Neuron (in vitro differentiated cells): ENCODE results near the gene DGKB.
A peak's percentile ranks its signal among the peaks of the same experiment; 100 is the strongest.

Experiments used
- H2AFZ ChIP-seq: one replicate; pipeline ENCODE4 v1.6.1; 2013; ENCODE audit warnings: low read depth, mild to moderate bottlenecking, inconsistent platforms, low read length, moderate library complexity
- H3K27me3 ChIP-seq: one replicate; pipeline ENCODE4 v1.6.1; 2013; ENCODE audit warnings: low read length; ENCODE audit not compliant: insufficient read depth
- H3K36me3 ChIP-seq: one replicate; pipeline ENCODE4 v1.6.1; 2013; ENCODE audit warnings: low read length; ENCODE audit not compliant: insufficient read depth
- H3K4me1 ChIP-seq: one replicate; pipeline ENCODE4 v1.6.1; 2013; ENCODE audit warnings: low read length; ENCODE audit not compliant: insufficient read depth
- H3K4me3 ChIP-seq: 2 replicates; pipeline ENCODE4 v1.5.1; 2013; ENCODE audit warnings: mild to moderate bottlenecking, low read length, moderate library complexity
- H3K9me3 ChIP-seq: one replicate; pipeline ENCODE4 v1.6.1; 2013; ENCODE audit warnings: low read length

DGKB gene

DNA sequence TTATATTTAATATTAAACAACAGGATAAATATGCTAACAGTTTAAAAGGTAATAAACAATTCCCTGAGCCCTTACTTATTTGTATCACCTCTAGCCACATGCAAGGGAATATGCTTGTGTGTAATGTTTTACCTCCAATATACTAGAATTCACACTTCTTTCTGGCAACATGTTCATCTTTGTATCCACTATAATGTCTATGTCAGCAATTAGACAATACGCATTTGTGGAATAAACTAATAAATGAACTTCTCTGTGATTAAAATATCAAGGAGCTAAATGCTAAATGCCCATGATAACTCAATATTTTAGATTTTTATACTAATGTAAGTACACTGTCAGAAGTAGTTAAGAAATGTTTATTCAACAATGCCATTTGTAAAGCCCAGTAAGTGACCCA is 350.5 kb downstream of the DGKB start:
- H3K27me3 ChIP-seq = no peaks in the 10 kb centered on the region
- no peaks in the 10 kb centered on the region for H3K36me3 ChIP-seq

DNA sequence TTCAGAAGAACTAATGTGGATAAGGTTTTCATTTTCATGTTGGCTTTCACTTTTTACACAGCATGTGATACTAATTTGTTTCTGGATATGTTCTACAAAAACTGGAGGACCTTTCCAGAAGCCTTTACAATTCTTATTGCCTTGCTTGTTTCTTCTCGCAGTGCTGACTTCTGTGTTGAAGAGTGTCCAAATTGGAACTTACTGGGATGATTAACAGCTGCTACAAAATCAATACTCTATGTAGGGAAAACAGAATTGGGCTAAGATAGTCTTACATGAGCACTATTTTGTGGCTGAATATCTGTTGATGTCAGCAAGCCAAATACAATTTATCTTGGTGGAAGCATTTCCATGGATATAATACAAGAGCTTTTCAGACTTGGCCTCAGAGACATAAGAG is 351.2 kb downstream of the DGKB start:
- Histone ChIP-seq H3K27me3 (no peaks in the 10 kb centered on the region), H3K4me3 (no peak overlapping the region), H3K4me1 (no peaks in the 10 kb centered on the region), H2AFZ (no peak overlapping the region), H3K9me3 (no peaks in the 10 kb centered on the region), H3K36me3 (no peaks in the 10 kb centered on the region)

More for the DNA sequence above, 350.5 kb downstream of the DGKB start:
- H2AFZ ChIP-seq = no peak overlapping the region
- H3K4me1 ChIP-seq = no peaks in the 10 kb centered on the region
- no peaks in the 10 kb centered on the region for H3K9me3 ChIP-seq
- no peak overlapping the region for H3K4me3 ChIP-seq

DNA sequence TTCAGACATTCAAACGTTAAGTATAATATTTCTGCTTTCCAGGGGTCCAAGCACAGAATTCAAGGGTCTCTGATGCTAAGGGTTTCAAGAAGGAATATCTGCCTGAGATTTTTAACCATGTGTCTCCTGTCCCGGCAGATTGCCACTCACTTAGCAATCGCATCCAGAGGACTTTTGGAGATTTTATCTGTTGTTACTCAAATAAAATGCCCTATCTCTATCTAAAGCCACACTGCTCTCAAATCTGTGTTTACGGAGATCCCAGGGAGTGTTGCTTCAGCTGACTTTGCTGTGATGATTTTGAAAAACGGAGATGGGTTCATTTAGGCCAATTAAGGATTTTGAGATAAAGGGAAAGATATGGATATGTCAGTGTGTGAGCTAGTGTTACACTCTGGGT is 359.9 kb downstream of the DGKB start:
- H2AFZ ChIP-seq = no peak overlapping the region
- H3K9me3 ChIP-seq = no peaks in the 10 kb centered on the region
- no peaks in the 10 kb centered on the region for H3K36me3 ChIP-seq
- H3K4me3 ChIP-seq = no peak overlapping the region
- H3K4me1 ChIP-seq = no peaks in the 10 kb centered on the region
- H3K27me3 ChIP-seq = no peaks in the 10 kb centered on the region

GRCh38 chr7:14521183-14521582 is 381.4 kb downstream of the DGKB start:
- H3K4me3 ChIP-seq = no peak overlapping the region
- no peaks in the 10 kb centered on the region for H3K27me3 ChIP-seq
- H2AFZ ChIP-seq = no peak overlapping the region
- no peaks in the 10 kb centered on the region for H3K9me3 ChIP-seq
- no peaks in the 10 kb centered on the region for H3K36me3 ChIP-seq
- no peaks in the 10 kb centered on the region for H3K4me1 ChIP-seq

GRCh38 chr7:14510268-14510667 is 392.3 kb downstream of the DGKB start:
- no peaks in the 10 kb centered on the region for H3K4me1 ChIP-seq
- H2AFZ ChIP-seq = no peak overlapping the region
- H3K27me3 ChIP-seq = no peaks in the 10 kb centered on the region
- H3K9me3 ChIP-seq = peaks cover 2% of the 10 kb centered on the region
- no peak overlapping the region for H3K4me3 ChIP-seq
- H3K36me3 ChIP-seq = no peaks in the 10 kb centered on the region

GRCh38 chr7:14507617-14508016 is 394.9 kb downstream of the DGKB start:
- Histone ChIP-seq H3K4me3 (no peak overlapping the region), H3K27me3 (no peaks in the 10 kb centered on the region), H3K4me1 (peaks cover 12% of the 10 kb centered on the region), H2AFZ (no peak overlapping the region), H3K36me3 (no peaks in the 10 kb centered on the region), H3K9me3 (peaks cover 2% of the 10 kb centered on the region)

DNA sequence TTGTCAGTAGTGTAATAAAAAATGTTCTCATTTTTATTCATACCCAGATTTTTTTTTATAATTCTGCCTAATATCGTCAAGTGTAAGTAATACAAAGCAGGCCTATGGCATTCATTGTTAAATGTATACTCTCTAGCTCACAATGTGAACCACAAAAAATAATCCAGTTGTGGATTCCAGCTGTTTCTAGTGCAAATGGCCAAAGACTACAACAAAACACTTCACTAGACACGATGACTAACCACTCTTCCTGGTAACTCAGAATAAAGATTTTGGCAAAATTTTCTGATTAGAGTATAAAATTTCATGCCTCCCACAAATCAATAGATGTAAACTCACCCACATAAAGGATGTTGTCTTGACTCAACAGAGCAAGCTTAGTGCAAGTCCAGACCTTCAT is 396.6 kb downstream of the DGKB start:
- H2AFZ ChIP-seq = no peak overlapping the region
- peaks cover 12% of the 10 kb centered on the region for H3K4me1 ChIP-seq
- no peak overlapping the region for H3K4me3 ChIP-seq
- H3K9me3 ChIP-seq = peaks cover 2% of the 10 kb centered on the region
- no peaks in the 10 kb centered on the region for H3K27me3 ChIP-seq
- no peaks in the 10 kb centered on the region for H3K36me3 ChIP-seq

DNA sequence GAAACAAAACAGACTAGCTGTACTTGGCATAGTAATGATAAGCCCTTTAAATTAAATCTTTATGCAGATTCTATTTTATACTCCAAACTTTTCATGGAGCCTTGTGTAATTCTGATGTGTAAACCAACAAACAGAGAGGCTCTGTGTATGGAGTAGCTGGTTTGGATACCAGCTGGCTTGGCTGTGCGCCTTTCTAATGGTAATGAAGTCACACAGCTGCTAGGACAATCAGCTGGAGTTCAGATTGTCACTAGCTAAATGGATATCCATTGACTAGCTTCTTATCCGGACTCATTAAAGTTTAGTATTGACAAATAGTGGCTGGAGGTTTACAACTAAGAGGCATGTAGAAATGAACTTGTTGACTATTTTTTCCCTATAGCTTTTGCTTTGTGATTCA is 398.4 kb downstream of the DGKB start:
- Histone ChIP-seq H3K36me3 (no peaks in the 10 kb centered on the region), H3K4me3 (no peak overlapping the region), H2AFZ (peak overlapping the region; percentile 35), H3K9me3 (no peaks in the 10 kb centered on the region), H3K27me3 (no peaks in the 10 kb centered on the region), H3K4me1 (peaks cover 12% of the 10 kb centered on the region)

DNA sequence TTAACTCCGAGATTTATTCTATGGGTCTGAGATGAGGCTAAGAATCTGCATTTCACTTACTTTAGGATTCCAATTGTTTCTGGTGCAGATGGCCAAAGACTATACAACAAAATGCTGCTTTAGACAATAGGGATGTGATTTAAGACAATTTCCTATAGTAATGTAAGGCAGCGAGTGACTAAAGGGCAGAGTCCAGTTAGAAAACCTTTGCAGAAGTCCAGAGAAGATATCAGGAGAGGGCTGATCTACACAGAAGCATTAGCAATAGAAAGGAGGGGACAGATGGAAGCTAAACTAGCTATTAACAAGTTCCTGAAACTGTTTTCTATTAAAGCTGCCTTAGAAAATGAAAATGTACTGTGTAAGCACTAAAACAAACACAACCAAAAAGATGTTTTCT is 398.9 kb downstream of the DGKB start:
- Histone ChIP-seq H3K4me3 (no peak overlapping the region), H2AFZ (peak overlapping the region; percentile 35), H3K4me1 (peaks cover 12% of the 10 kb centered on the region), H3K27me3 (no peaks in the 10 kb centered on the region), H3K9me3 (no peaks in the 10 kb centered on the region), H3K36me3 (no peaks in the 10 kb centered on the region)

DNA sequence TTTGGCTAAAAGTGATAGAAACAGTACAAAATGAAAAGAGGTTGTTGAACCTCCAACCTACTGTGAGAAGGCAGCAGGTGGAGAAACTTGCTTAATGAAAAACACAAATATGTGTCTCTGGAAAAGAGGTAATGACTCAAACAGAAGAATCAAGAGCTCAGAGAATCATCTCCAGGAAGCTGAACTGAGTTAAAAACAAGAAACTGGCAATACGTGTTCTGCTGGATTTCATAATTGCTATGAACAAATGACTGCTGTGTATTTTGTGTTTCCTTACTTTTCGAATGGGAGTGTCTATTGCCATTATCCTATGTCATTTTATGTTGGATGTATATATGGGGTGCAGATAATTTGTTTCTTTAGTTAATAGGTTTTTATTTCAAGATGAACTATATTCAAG is 401.1 kb downstream of the DGKB start:
- no peaks in the 10 kb centered on the region for H3K9me3 ChIP-seq

DNA sequence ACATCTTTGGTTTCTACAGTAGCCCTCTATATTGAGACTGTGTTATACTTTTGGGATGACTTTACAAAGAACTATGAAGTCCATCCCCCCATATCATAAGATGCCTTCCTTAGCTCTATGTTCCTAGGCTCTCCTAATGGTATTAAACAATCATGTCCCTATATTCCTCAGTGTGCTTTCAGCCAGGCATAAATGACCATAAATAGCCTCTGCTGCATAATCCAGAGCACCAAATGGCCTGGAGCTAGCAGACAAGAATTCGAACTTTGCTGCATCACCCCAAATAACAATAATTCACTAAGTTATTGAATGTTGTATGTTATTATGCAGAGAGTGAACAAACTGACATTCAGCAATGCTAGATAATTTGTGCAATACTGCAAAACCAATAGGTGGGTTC is 405.2 kb downstream of the DGKB start:
- H3K4me1 ChIP-seq = no peaks in the 10 kb centered on the region
- H3K27me3 ChIP-seq = no peaks in the 10 kb centered on the region
- no peaks in the 10 kb centered on the region for H3K9me3 ChIP-seq
- H3K4me3 ChIP-seq = no peak overlapping the region
- H3K36me3 ChIP-seq = no peaks in the 10 kb centered on the region
- H2AFZ ChIP-seq = no peak overlapping the region

More for the DNA sequence above, 401.1 kb downstream of the DGKB start:
- Histone ChIP-seq H2AFZ (no peak overlapping the region), H3K27me3 (no peaks in the 10 kb centered on the region), H3K36me3 (no peaks in the 10 kb centered on the region), H3K4me3 (no peak overlapping the region), H3K4me1 (peaks cover 12% of the 10 kb centered on the region)

DNA sequence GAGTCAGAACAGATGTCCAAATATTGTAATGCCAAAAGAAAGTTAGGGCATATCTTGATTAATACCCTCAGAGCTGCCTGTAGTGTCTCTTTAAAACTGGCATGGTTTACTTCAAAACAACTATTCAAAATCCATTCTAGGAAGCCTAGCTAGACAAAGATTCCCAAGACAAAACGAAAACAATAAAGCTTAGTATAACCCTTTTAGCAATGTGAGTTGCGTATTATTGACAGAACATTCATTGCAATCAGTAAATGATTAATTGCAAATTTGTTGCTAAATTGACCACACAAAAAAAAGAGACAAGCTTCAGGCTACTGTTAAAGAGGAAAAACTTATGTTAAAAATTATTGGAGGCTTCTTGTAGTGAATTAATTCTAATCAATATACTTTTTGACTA is 406.9 kb downstream of the DGKB start:
- Histone ChIP-seq H3K36me3 (no peaks in the 10 kb centered on the region), H3K9me3 (no peaks in the 10 kb centered on the region)

DNA sequence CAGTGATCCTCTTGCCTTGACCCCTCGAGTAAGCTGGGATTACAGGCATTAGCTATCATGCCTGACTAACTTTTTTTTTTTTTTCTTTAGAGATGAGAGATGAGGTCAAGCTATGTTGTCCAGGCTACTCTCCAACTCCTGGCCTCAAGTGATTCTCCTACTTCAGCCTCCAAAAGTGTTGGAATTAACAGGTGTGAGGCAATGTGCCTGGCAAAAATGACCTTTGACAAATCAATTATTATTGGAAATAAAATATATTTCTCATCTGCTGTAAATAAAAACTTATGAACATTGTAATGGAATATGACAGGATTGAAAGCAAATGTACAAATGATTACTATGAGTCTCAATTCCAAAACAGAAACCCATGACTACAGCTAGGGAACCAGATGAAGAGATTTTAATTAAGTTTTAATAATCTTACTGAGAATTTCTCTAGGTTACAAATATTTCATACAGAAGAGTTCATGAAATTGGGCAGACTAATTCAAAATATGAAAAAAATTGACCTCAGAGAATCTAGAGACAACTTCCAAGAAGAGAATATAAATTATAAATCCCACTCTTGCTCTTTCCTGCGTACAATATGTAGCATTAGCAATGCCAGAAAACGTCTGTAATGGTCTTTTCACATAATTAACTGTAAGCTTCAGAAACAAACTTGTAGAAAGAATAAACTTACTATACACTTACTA is 414.7 kb downstream of the DGKB start:
- Histone ChIP-seq H3K4me3 (no peak overlapping the region), H3K9me3 (no peaks in the 10 kb centered on the region), H3K27me3 (no peaks in the 10 kb centered on the region), H3K36me3 (no peaks in the 10 kb centered on the region), H3K4me1 (no peaks in the 10 kb centered on the region), H2AFZ (no peak overlapping the region)

More for the DNA sequence above, 406.9 kb downstream of the DGKB start:
- Histone ChIP-seq H3K27me3 (no peaks in the 10 kb centered on the region), H3K4me1 (no peaks in the 10 kb centered on the region), H2AFZ (no peak overlapping the region), H3K4me3 (no peak overlapping the region)

- Histone ChIP-seq H3K4me3 (no peak overlapping the region), H3K36me3 (no peaks in the 10 kb centered on the region), H3K9me3 (no peaks in the 10 kb centered on the region), H3K27me3 (no peaks in the 10 kb centered on the region), H3K4me1 (no peaks in the 10 kb centered on the region), H2AFZ (no peak overlapping the region)
These were observed 418.9 kb downstream of the DGKB start for GRCh38 chr7:14483663-14484062.
